ENCODE data around the gene TOR2A.

TOR2A gene

GRCh38 chr9:127693697-127694096 is 41.4 kb downstream of the TOR2A start:
- no peak for DNase-seq

- DNase-seq = no peak
These were observed 42.0 kb downstream of the TOR2A start for GRCh38 chr9:127693143-127693542.

GRCh38 chr9:127692071-127692470 is 43.0 kb downstream of the TOR2A start:
- no peak for DNase-seq

GRCh38 chr9:127690735-127691134 is 44.4 kb downstream of the TOR2A start:
- no peak for DNase-seq

GRCh38 chr9:127689329-127690000 is 45.6 kb downstream of the TOR2A start:
- no peak for DNase-seq

GRCh38 chr9:127686461-127687393 is 48.4 kb downstream of the TOR2A start:
- DNase-seq = no peak

GRCh38 chr9:127684576-127684975 is 50.5 kb downstream of the TOR2A start:
- DNase-seq = no peak

- no peak for DNase-seq
These were observed 51.4 kb downstream of the TOR2A start for GRCh38 chr9:127683723-127684122.

- DNase-seq = no peak
These were observed 52.5 kb downstream of the TOR2A start for GRCh38 chr9:127682351-127683136.

Data from NCI-H1417 treated with DMSO at 0.1 percent for 48 hours (cell line).